ENCODE measurements around the gene NBPF15. TPM values are rescaled to one million over a fixed set of nuclear protein-coding genes. Genes with fewer than 3 reads are reported as not detected.

Gene NBPF15
- total RNA-seq = 50.1 and 56.6 TPM in 2 replicates

DNA sequence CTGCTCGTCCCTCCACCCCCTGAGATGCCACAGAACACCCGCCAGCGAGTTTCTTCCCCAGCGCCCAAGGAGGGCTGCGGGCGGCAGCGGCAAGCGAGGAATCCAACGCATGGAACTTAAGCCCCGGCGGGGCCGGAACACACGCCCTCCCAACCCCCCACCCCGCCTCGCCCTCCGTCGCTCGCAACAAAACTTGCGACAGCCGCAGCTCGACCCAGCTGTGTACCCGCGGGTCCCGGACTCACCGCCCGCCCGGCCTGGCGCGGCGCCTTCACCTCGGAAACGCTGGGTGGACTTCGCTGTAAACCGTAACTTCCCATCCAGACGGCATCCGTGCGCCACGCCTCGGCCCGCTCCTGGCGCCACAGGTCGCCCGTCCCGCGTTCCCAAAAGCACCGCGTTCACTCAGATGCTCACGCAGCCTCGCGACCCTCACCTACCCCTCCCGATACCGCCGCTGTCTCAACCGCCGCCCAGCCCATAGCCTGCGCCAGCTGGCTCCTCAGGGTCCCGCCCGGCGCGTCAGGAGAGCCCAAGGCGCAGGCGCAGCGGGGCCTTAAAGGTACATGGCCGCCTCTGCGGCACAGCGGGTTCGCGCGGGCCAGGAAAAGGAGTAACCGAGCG lies at the start of gene NBPF15:
TSS of gene NBPF15 (minus strand) at position 534 of the 624 bp plus-strand sequence. CDS start 21,666 bp downstream, outside the sequence.

Other genes with a start within 250 kb of the NBPF15 start
- gene PPIAL4E, start 88.0 kb downstream of the NBPF15 start, total RNA-seq = not detected in 2 replicates
- gene PPIAL4F, start 131.2 kb upstream of the NBPF15 start, total RNA-seq = not detected in 2 replicates

Data from uterine smooth muscle cell (primary cell).